HepG2 (cell line): Measurements from ENCODE around the gene CDV3. TPM values are rescaled to one million over a fixed set of nuclear protein-coding genes. Genes with fewer than 3 reads are reported as not detected.

Source experiments
- CEBPG ChIP-seq: IDR thresholded peaks from 2 replicates; pipeline ENCODE4 v1.6.1; 2016
- FOSL2 ChIP-seq: sonication (generic); formaldehyde crosslinking; IDR thresholded peaks from 2 replicates; pipeline ENCODE4 v1.4.0; 2020; ENCODE audit warnings: missing genetic modification reagents
- FOXO1 ChIP-seq: sonication (generic); formaldehyde crosslinking; IDR thresholded peaks from 2 replicates; pipeline ENCODE4 v1.4.0; 2020; ENCODE audit warnings: missing genetic modification reagents
- GLMP ChIP-seq: sonication (generic); formaldehyde crosslinking; IDR thresholded peaks from 2 replicates; pipeline ENCODE4 v1.9.0; 2021; ENCODE audit warnings: missing genetic modification reagents, mild to moderate bottlenecking, borderline replicate concordance
- MAFG ChIP-seq: sonication (generic); formaldehyde crosslinking; IDR thresholded peaks from 2 replicates; pipeline ENCODE4 v1.5.1; 2020; ENCODE audit warnings: mild to moderate bottlenecking, missing genetic modification reagents
- MATR3 ChIP-seq: sonication (generic); formaldehyde crosslinking; IDR thresholded peaks from 2 replicates; pipeline ENCODE4 v1.4.0; 2020; ENCODE audit warnings: missing genetic modification reagents
- POGZ ChIP-seq: sonication (generic); formaldehyde crosslinking; IDR thresholded peaks from 2 replicates; pipeline ENCODE4 v1.4.0; 2020; ENCODE audit warnings: mild to moderate bottlenecking, missing genetic modification reagents
- RFX5 ChIP-seq: IDR thresholded peaks from 2 replicates; pipeline ENCODE4 v1.6.1; 2011; ENCODE audit warnings: low read depth, low read length, improper control_type of control experiment
- ZBTB21 ChIP-seq: sonication (generic); formaldehyde crosslinking; IDR thresholded peaks from 2 replicates; pipeline ENCODE4 v1.4.0; 2020; ENCODE audit warnings: missing genetic modification reagents
- ZFP41 ChIP-seq: sonication (generic); formaldehyde crosslinking; IDR thresholded peaks from 2 replicates; pipeline ENCODE4 v1.4.0; 2020; ENCODE audit warnings: mild to moderate bottlenecking, missing genetic modification reagents, borderline replicate concordance
- ZMYM2 ChIP-seq: sonication (generic); formaldehyde crosslinking; IDR thresholded peaks from 2 replicates; pipeline ENCODE4 v1.8.0; 2022; ENCODE audit warnings: mild to moderate bottlenecking, missing genetic modification reagents
- ZMYM3 ChIP-seq: sonication (generic); formaldehyde crosslinking; IDR thresholded peaks from 2 replicates; pipeline ENCODE4 v1.5.1; 2020; ENCODE audit warnings: mild to moderate bottlenecking, missing genetic modification reagents
- ZNF460 ChIP-seq: sonication (generic); formaldehyde crosslinking; IDR thresholded peaks from 2 replicates; pipeline ENCODE4 v1.5.1; 2020; ENCODE audit warnings: missing genetic modification reagents, mild to moderate bottlenecking, borderline replicate concordance
- ZNF567 ChIP-seq: sonication (generic); formaldehyde crosslinking; IDR thresholded peaks from 2 replicates; pipeline ENCODE4 v1.8.1; 2023; ENCODE audit warnings: mild to moderate bottlenecking, missing genetic modification reagents, borderline replicate concordance
- ZNF710 ChIP-seq: sonication (generic); formaldehyde crosslinking; IDR thresholded peaks from 2 replicates; pipeline ENCODE4 v1.5.0; 2020; ENCODE audit warnings: mild to moderate bottlenecking, missing genetic modification reagents, borderline replicate concordance
- ZNF747 ChIP-seq: sonication (generic); formaldehyde crosslinking; IDR thresholded peaks from 2 replicates; pipeline ENCODE4 v1.8.1; 2023; ENCODE audit warnings: missing genetic modification reagents, mild to moderate bottlenecking, borderline replicate concordance
- ZNF75D ChIP-seq: sonication (generic); formaldehyde crosslinking; IDR thresholded peaks from 2 replicates; pipeline ENCODE4 v1.8.1; 2023; ENCODE audit warnings: missing genetic modification reagents, mild to moderate bottlenecking, borderline replicate concordance
- ZNF776 ChIP-seq: sonication (generic); formaldehyde crosslinking; IDR thresholded peaks from 2 replicates; pipeline ENCODE4 v1.4.0; 2020; ENCODE audit warnings: mild to moderate bottlenecking, missing genetic modification reagents
- ZNF879 ChIP-seq: sonication (generic); formaldehyde crosslinking; IDR thresholded peaks from 2 replicates; pipeline ENCODE4 v1.8.1; 2023; ENCODE audit warnings: missing genetic modification reagents
- ZSCAN21 ChIP-seq: sonication (generic); formaldehyde crosslinking; IDR thresholded peaks from 2 replicates; pipeline ENCODE4 v1.8.0; 2022; ENCODE audit warnings: mild to moderate bottlenecking, missing genetic modification reagents, moderate library complexity, borderline replicate concordance
- polyA plus RNA-seq, 8 experiments: library from polyadenylated mRNA; depleted of rRNA in 3 of 8; stranded (reverse) in 7 of 8; unstranded in 1 of 8; fragments of >200 nt; fragmentation: Illumina TruSeq in 4 of 8; extraction: Trizol in 4 of 8; gene quantifications; 2 replicates each; pipeline versions ENCODE4 v1.2.1 to v1.2.3, GENCODE V29; 2011 to 2016; ENCODE audit warnings: low read depth in 4 of 8, missing spikeins in 1 of 8, mixed read lengths in 1 of 8; ENCODE audit not compliant: insufficient read depth in 1 of 8
- total RNA-seq, 5 experiments: library from RNA; depleted of rRNA; stranded (reverse); fragments of >200 nt; fragmentation: Illumina TruSeq; extraction: Trizol; gene quantifications; 2 replicates each; pipeline ENCODE4 v1.2.3, GENCODE V29; 2016; ENCODE audit warnings: low read depth in 1 of 5
- TF ChIP-seq, protein P1 (sequence below): sonication (generic); formaldehyde crosslinking; IDR thresholded peaks from 2 replicates; pipeline ENCODE4 v1.5.1; 2020; ENCODE audit warnings: mild to moderate bottlenecking, missing genetic modification reagents
- TF ChIP-seq, protein P2 (sequence below): IDR thresholded peaks from 2 replicates; pipeline ENCODE4 v1.4.0; 2020; ENCODE audit warnings: mild to moderate bottlenecking, missing genetic modification reagents

CDV3 gene
- total and polyA plus RNA-seq, 2 of the 13 experiments (the other 11 are each of a cell fraction or from before 2014, with no cell fraction given): 46.6 to 145 TPM

- no peak for TF ChIP-seq ZBTB21 (CRISPR knock-in tag)
- peak; percentile 31; the same call in 1 of the 2 replicates for TF ChIP-seq CEBPG
- TF ChIP-seq ZNF567: no peak
- TF ChIP-seq, protein P1, sequence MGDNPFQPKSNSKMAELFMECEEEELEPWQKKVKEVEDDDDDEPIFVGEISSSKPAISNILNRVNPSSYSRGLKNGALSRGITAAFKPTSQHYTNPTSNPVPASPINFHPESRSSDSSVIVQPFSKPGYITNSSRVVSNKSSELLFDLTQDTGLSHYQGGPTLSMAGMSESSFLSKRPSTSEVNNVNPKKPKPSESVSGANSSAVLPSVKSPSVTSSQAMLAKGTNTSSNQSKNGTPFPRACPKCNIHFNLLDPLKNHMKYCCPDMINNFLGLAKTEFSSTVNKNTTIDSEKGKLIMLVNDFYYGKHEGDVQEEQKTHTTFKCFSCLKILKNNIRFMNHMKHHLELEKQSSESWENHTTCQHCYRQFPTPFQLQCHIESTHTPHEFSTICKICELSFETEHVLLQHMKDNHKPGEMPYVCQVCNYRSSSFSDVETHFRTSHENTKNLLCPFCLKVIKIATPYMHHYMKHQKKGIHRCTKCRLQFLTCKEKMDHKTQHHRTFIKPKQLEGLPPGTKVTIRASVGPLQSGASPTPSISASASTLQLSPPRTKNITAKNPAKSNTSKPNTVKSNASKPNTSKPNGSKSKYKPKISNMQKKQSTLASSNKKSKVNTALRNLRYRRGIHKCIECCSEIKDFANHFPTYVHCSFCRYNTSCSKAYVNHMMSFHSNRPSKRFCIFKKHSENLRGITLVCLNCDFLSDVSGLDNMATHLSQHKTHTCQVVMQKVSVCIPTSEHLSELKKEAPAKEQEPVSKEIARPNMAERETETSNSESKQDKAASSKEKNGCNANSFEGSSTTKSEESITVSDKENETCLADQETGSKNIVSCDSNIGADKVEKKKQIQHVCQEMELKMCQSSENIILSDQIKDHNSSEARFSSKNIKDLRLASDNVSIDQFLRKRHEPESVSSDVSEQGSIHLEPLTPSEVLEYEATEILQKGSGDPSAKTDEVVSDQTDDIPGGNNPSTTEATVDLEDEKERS (CRISPR knock-in tag): 0 out of 2 replicates have a peak, but pooled peaks have one; percentile 58
- peak; percentile 63; the same call in 1 of the 2 replicates for TF ChIP-seq ZMYM2
- TF ChIP-seq ZFP41 (CRISPR knock-in tag): no peak
- TF ChIP-seq ZNF75D: no peak
- no peak for TF ChIP-seq ZNF879 (CRISPR knock-in tag)
- no peak for TF ChIP-seq ZNF710 (CRISPR knock-in tag)
- peak; percentile 44; the same call in 1 of the 2 replicates for TF ChIP-seq POGZ (CRISPR knock-in tag)
- TF ChIP-seq ZNF460 (CRISPR knock-in tag): peak; percentile 84
- TF ChIP-seq ZNF776: no peak
- peak; percentile 86 for TF ChIP-seq ZMYM3
- no peak for TF ChIP-seq ZSCAN21 (CRISPR knock-in tag)
- TF ChIP-seq, protein P2, sequence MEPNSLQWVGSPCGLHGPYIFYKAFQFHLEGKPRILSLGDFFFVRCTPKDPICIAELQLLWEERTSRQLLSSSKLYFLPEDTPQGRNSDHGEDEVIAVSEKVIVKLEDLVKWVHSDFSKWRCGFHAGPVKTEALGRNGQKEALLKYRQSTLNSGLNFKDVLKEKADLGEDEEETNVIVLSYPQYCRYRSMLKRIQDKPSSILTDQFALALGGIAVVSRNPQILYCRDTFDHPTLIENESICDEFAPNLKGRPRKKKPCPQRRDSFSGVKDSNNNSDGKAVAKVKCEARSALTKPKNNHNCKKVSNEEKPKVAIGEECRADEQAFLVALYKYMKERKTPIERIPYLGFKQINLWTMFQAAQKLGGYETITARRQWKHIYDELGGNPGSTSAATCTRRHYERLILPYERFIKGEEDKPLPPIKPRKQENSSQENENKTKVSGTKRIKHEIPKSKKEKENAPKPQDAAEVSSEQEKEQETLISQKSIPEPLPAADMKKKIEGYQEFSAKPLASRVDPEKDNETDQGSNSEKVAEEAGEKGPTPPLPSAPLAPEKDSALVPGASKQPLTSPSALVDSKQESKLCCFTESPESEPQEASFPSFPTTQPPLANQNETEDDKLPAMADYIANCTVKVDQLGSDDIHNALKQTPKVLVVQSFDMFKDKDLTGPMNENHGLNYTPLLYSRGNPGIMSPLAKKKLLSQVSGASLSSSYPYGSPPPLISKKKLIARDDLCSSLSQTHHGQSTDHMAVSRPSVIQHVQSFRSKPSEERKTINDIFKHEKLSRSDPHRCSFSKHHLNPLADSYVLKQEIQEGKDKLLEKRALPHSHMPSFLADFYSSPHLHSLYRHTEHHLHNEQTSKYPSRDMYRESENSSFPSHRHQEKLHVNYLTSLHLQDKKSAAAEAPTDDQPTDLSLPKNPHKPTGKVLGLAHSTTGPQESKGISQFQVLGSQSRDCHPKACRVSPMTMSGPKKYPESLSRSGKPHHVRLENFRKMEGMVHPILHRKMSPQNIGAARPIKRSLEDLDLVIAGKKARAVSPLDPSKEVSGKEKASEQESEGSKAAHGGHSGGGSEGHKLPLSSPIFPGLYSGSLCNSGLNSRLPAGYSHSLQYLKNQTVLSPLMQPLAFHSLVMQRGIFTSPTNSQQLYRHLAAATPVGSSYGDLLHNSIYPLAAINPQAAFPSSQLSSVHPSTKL: peak; percentile 43
- TF ChIP-seq RFX5: no peak
- 0 out of 2 replicates have a peak, but pooled peaks have one; percentile 32 for TF ChIP-seq FOSL2 (CRISPR knock-in tag)
- no peak for TF ChIP-seq FOXO1 (CRISPR knock-in tag)
- TF ChIP-seq ZNF747: no peak
- TF ChIP-seq GLMP (CRISPR knock-in tag): no peak
- no peak for TF ChIP-seq MATR3 (CRISPR knock-in tag)
- no peak for TF ChIP-seq MAFG (CRISPR knock-in tag)
Observed at GRCh38 chr3:133633439-133633838, 60.0 kb downstream of the CDV3 start (continued).
